Liver (tissue), 9 donors: ENCODE results near the gene NRG3. TPM values are rescaled to one million over a fixed set of nuclear protein-coding genes. Genes with fewer than 3 reads are reported as not detected.

Source experiments
- DNase-seq: peaks from one replicate; pipeline ENCODE4 v3.0.0-alpha.2; 2017; ENCODE audit warnings: low spot score
- H3K27ac ChIP-seq, 2 donors: one replicate each; pipeline ENCODE4 v1.7.0; 2013; ENCODE audit warnings: inconsistent platforms in 2 of 2, low read length in 2 of 2, control low read depth in 1 of 2, low read depth in 1 of 2, mild to moderate bottlenecking in 1 of 2
- H3K27me3 ChIP-seq, 4 donors: one replicate each; pipeline versions ENCODE4 v1.6.1 to v1.7.0; 2013; ENCODE audit warnings: low read length in 3 of 4, inconsistent platforms in 1 of 4, mild to moderate bottlenecking in 1 of 4, moderate library complexity in 1 of 4; ENCODE audit not compliant: control insufficient read depth in 4 of 4, insufficient read depth in 4 of 4
- H3K36me3 ChIP-seq, 4 donors: one replicate each; pipeline versions ENCODE4 v1.6.1 to v1.7.0; 2013; ENCODE audit warnings: low read length in 3 of 4, mild to moderate bottlenecking in 3 of 4, low read depth in 1 of 4, moderate library complexity in 1 of 4; ENCODE audit not compliant: control insufficient read depth in 4 of 4, insufficient read depth in 3 of 4
- H3K4me1 ChIP-seq, 4 donors: one replicate each; pipeline versions ENCODE4 v1.6.1 to v1.7.0; 2013; ENCODE audit warnings: low read length in 3 of 4, mild to moderate bottlenecking in 3 of 4, moderate library complexity in 1 of 4; ENCODE audit not compliant: control insufficient read depth in 4 of 4, insufficient read depth in 4 of 4
- H3K4me3 ChIP-seq, 3 donors: one replicate each; pipeline versions ENCODE4 v1.6.1 to v1.7.0; 2013; ENCODE audit warnings: low read length in 3 of 3, control low read depth in 1 of 3, low read depth in 1 of 3, mild to moderate bottlenecking in 1 of 3
- H3K9ac ChIP-seq, 2 donors: one replicate each; pipeline ENCODE4 v1.7.0; 2013; ENCODE audit warnings: low read length in 2 of 2, mild to moderate bottlenecking in 2 of 2, moderate library complexity in 2 of 2, control low read depth in 1 of 2, low read depth in 1 of 2
- H3K9me3 ChIP-seq, 4 donors: one replicate each; pipeline versions ENCODE4 v1.6.1 to v1.7.0; 2013; ENCODE audit warnings: low read length in 3 of 4; ENCODE audit not compliant: control insufficient read depth in 4 of 4
- EGR1 ChIP-seq, 2 donors: IDR thresholded peaks; 2 replicates each; pipeline ENCODE4 v1.6.1; 2016 to 2018; ENCODE audit warnings: antibody characterized with exemption in 2 of 2, low read depth in 2 of 2
- FOXA1 ChIP-seq: IDR thresholded peaks from 2 replicates; pipeline ENCODE4 v1.6.1; 2016; ENCODE audit warnings: antibody characterized with exemption
- FOXA2 ChIP-seq: IDR thresholded peaks from 2 replicates; pipeline ENCODE4 v1.6.1; 2016; ENCODE audit warnings: antibody characterized with exemption
- GABPA ChIP-seq, 2 donors: IDR thresholded peaks in 1 of 2; conservative IDR thresholded peaks in 1 of 2; 2 replicates each; pipeline ENCODE4 v1.6.1; 2016; ENCODE audit warnings: antibody characterized with exemption in 2 of 2, mild to moderate bottlenecking in 1 of 2, moderate library complexity in 1 of 2
- HNF4A ChIP-seq, 2 donors: conservative IDR thresholded peaks; 2 replicates each; pipeline ENCODE4 v1.6.1; 2016; ENCODE audit warnings: antibody characterized with exemption in 2 of 2, mild to moderate bottlenecking in 2 of 2
- HNF4G ChIP-seq: IDR thresholded peaks from 2 replicates; pipeline ENCODE4 v1.6.1; 2016; ENCODE audit warnings: antibody characterized with exemption
- JUND ChIP-seq, 2 donors: IDR thresholded peaks; 2 replicates each; pipeline ENCODE4 v1.6.1; 2016; ENCODE audit warnings: antibody characterized with exemption in 2 of 2
- MAX ChIP-seq: IDR thresholded peaks from 2 replicates; pipeline ENCODE4 v1.6.1; 2016; ENCODE audit warnings: antibody characterized with exemption
- NR2F2 ChIP-seq: IDR thresholded peaks from 2 replicates; pipeline ENCODE4 v1.6.1; 2016; ENCODE audit warnings: antibody characterized with exemption
- RAD21 ChIP-seq, 2 donors: IDR thresholded peaks; 2 replicates each; pipeline ENCODE4 v1.6.1; 2016; ENCODE audit warnings: antibody characterized with exemption in 2 of 2, mild to moderate bottlenecking in 2 of 2
- REST ChIP-seq: IDR thresholded peaks from 2 replicates; pipeline ENCODE4 v1.6.1; 2016; ENCODE audit warnings: antibody characterized with exemption, mild to moderate bottlenecking
- RXRA ChIP-seq, 2 donors: IDR thresholded peaks; 2 replicates each; pipeline ENCODE4 v1.6.1; 2017 to 2018; ENCODE audit warnings: antibody characterized with exemption in 2 of 2, mild to moderate bottlenecking in 1 of 2
- SP1 ChIP-seq: IDR thresholded peaks from 2 replicates; pipeline ENCODE4 v1.6.1; 2018; ENCODE audit warnings: antibody characterized with exemption, mild to moderate bottlenecking
- TAF1 ChIP-seq: conservative IDR thresholded peaks from 2 replicates; pipeline ENCODE4 v1.6.1; 2016; ENCODE audit warnings: antibody characterized with exemption, mild to moderate bottlenecking
- YY1 ChIP-seq: IDR thresholded peaks from 2 replicates; pipeline ENCODE4 v1.6.1; 2016; ENCODE audit warnings: antibody characterized with exemption, mild to moderate bottlenecking
- WGBS: extraction: QIAGEN DNeasy Blood & Tissue Kit; methylation state at CpG from one replicate; pipeline ENCODE4 v1.1.7; 2013; 5-methylcytosine and 5-hydroxymethylcytosine counted together
- polyA plus RNA-seq, 2 donors: library from polyadenylated mRNA; stranded (reverse) in 1 of 2; unstranded in 1 of 2; fragments of 200-250 nt in 1 of 2; fragments of >200 nt in 1 of 2; fragmentation: Nextera tagmentation in 1 of 2; extraction: Ambion mirVana in 1 of 2; gene quantifications; one replicate each; pipeline versions ENCODE4 v1.2.1 to v1.2.3, GENCODE V29; 2013 to 2015
- total RNA-seq, 2 donors: library from RNA; depleted of rRNA; stranded (reverse); fragments of >200 nt; gene quantifications; one replicate each; pipeline ENCODE4 v1.2.3, GENCODE V29; 2014
- TF ChIP-seq, protein P1 (sequence below): IDR thresholded peaks from 2 replicates; pipeline ENCODE4 v1.6.1; 2016; ENCODE audit warnings: antibody characterized with exemption
- TF ChIP-seq, protein P2 (sequence below): fragments of 150-350 bp; IDR thresholded peaks from 2 replicates; pipeline ENCODE4 v1.5.1; 2017; ENCODE audit warnings: improper control_type of control experiment, low read depth, low read length; ENCODE audit not compliant: missing input control
- TF ChIP-seq, protein P3 (sequence below): IDR thresholded peaks from 2 replicates; pipeline ENCODE4 v1.6.1; 2016; ENCODE audit warnings: antibody characterized with exemption
- donor health status: healthy.
- donor health status: healthy.
- donor health status: healthy.
- donor health status: healthy.
- donor health status: healthy.

Gene NRG3
- total and polyA plus RNA-seq, 4 donors, result 0.24 to 3.7 (median 0.38) TPM

DNA sequence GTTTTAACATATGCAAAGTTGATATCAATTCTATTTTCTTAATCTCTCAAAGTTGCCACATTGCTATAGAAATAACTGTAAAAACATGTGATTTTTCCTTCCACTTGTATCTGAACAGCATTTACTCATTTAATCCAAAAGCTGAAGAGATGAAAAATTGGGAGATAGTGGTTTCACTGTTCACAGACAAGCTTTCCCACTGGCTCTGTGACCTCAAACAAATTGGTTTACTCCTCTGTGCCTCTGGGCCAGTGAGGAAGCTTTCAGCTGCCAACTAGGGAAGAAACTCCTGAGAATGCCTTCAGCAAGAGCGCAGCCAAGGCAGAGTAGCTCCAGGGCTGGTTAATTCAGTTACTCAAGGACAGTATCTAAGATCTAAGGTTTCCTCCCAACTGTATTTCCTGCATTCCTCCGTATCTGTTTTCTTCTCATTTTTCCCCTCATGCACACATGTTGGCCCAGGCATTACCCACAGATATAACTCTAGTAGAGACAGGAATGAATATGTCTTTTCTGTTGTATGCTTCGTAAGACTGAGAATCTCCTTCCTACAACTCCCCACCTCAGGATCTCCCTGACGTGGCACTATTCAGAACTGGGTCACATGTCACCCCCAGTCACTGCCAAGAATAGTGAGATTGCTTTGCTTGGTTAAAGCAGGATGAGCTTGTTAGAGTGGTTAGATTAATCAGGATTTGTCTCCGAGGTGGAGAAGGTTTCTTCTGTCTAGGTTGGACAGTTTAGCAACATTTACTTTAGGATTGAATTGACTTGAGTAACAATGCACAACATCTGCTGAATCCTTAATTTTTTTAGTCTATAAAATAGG, 315.7 kb downstream of the NRG3 start:
- no peaks in the 10 kb centered on the region for H3K4me1 ChIP-seq
- DNase-seq, result no peak
- H3K27me3 ChIP-seq, result no peaks in the 10 kb centered on the region
- WGBS, result 74% methylated on average over 5 of the region's 5 CpGs
- H3K4me3 ChIP-seq, result no peak overlapping the region
- no peak for TF ChIP-seq TAF1
- no peak for TF ChIP-seq RAD21 (IDR thresholded peaks at IDR 0.05)
- TF ChIP-seq, protein P1, sequence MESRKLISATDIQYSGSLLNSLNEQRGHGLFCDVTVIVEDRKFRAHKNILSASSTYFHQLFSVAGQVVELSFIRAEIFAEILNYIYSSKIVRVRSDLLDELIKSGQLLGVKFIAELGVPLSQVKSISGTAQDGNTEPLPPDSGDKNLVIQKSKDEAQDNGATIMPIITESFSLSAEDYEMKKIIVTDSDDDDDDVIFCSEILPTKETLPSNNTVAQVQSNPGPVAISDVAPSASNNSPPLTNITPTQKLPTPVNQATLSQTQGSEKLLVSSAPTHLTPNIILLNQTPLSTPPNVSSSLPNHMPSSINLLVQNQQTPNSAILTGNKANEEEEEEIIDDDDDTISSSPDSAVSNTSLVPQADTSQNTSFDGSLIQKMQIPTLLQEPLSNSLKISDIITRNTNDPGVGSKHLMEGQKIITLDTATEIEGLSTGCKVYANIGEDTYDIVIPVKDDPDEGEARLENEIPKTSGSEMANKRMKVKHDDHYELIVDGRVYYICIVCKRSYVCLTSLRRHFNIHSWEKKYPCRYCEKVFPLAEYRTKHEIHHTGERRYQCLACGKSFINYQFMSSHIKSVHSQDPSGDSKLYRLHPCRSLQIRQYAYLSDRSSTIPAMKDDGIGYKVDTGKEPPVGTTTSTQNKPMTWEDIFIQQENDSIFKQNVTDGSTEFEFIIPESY, result no peak
- H3K9ac ChIP-seq, result no peak overlapping the region
- H3K27ac ChIP-seq, result no peak overlapping the region
- H3K36me3 ChIP-seq, result no peaks in the 10 kb centered on the region
- H3K9me3 ChIP-seq, result peaks cover 0 to 4% (median under 1%) of the 10 kb centered on the region in 4 donors

DNA sequence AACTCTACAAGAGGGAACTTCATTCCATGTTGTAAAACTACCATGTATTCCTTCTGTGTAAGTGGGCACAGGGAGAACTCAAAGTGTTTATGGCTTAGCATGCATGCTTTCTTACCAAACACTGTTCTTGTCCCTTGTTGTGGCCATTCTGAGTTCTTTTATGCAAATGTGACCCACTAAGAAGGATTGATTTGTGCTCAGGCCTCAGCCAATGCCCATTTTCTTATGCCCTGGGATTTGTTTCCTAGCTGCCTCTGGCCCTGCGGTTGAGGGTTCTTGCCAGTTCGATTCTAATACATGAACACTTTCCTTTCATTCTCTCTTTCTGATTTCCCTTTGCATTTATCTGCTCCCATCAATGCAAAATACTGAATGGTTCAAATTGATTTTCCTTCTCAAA, 316.7 kb downstream of the NRG3 start:
- no peaks in the 10 kb centered on the region for H3K4me1 ChIP-seq
- no peak overlapping the region for H3K4me3 ChIP-seq
- WGBS, result 85% methylated on average over 2 of the region's 2 CpGs
- TF ChIP-seq EGR1 (IDR thresholded peaks at IDR 0.05; ENCODE audit: low read depth in 2 of 2), result no peak
- TF ChIP-seq, protein P2, sequence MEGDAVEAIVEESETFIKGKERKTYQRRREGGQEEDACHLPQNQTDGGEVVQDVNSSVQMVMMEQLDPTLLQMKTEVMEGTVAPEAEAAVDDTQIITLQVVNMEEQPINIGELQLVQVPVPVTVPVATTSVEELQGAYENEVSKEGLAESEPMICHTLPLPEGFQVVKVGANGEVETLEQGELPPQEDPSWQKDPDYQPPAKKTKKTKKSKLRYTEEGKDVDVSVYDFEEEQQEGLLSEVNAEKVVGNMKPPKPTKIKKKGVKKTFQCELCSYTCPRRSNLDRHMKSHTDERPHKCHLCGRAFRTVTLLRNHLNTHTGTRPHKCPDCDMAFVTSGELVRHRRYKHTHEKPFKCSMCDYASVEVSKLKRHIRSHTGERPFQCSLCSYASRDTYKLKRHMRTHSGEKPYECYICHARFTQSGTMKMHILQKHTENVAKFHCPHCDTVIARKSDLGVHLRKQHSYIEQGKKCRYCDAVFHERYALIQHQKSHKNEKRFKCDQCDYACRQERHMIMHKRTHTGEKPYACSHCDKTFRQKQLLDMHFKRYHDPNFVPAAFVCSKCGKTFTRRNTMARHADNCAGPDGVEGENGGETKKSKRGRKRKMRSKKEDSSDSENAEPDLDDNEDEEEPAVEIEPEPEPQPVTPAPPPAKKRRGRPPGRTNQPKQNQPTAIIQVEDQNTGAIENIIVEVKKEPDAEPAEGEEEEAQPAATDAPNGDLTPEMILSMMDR, result no peak
- no peak for TF ChIP-seq REST
- TF ChIP-seq HNF4A (conservative IDR thresholded peaks at IDR 0.05), result no peak
- TF ChIP-seq RXRA (IDR thresholded peaks at IDR 0.05), result no peak
- TF ChIP-seq, protein P3, sequence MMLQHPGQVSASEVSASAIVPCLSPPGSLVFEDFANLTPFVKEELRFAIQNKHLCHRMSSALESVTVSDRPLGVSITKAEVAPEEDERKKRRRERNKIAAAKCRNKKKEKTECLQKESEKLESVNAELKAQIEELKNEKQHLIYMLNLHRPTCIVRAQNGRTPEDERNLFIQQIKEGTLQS, result no peak
- no peak for TF ChIP-seq YY1
- no peak for TF ChIP-seq GABPA (IDR thresholded peaks at IDR 0.05 in 1 of 2, conservative IDR thresholded peaks at IDR 0.05 in 1 of 2)
- TF ChIP-seq TAF1, result no peak
- TF ChIP-seq RAD21 (IDR thresholded peaks at IDR 0.05), result no peak
- TF ChIP-seq HNF4G, result no peak
- no peak for TF ChIP-seq SP1
- no peak for TF ChIP-seq NR2F2
- no peak for TF ChIP-seq FOXA1
- no peak for TF ChIP-seq JUND (IDR thresholded peaks at IDR 0.05)
- no peak for TF ChIP-seq MAX
- TF ChIP-seq, protein P1, result no peak
- TF ChIP-seq FOXA2, result no peak
- H3K27me3 ChIP-seq, result no peaks in the 10 kb centered on the region
- no peaks in the 10 kb centered on the region for H3K36me3 ChIP-seq
- no peak for DNase-seq
- no peak overlapping the region for H3K27ac ChIP-seq
- peaks cover 0 to 5% (median 1%) of the 10 kb centered on the region in 4 donors for H3K9me3 ChIP-seq
- H3K9ac ChIP-seq, result no peak overlapping the region
